ENCODE data around the gene CACTIN. TPM values are rescaled to one million over a fixed set of nuclear protein-coding genes. Genes with fewer than 3 reads are reported as not detected.

CACTIN gene
- total RNA-seq, 2 donors from 2014 or later: 16.9 to 20.0 TPM

DNA sequence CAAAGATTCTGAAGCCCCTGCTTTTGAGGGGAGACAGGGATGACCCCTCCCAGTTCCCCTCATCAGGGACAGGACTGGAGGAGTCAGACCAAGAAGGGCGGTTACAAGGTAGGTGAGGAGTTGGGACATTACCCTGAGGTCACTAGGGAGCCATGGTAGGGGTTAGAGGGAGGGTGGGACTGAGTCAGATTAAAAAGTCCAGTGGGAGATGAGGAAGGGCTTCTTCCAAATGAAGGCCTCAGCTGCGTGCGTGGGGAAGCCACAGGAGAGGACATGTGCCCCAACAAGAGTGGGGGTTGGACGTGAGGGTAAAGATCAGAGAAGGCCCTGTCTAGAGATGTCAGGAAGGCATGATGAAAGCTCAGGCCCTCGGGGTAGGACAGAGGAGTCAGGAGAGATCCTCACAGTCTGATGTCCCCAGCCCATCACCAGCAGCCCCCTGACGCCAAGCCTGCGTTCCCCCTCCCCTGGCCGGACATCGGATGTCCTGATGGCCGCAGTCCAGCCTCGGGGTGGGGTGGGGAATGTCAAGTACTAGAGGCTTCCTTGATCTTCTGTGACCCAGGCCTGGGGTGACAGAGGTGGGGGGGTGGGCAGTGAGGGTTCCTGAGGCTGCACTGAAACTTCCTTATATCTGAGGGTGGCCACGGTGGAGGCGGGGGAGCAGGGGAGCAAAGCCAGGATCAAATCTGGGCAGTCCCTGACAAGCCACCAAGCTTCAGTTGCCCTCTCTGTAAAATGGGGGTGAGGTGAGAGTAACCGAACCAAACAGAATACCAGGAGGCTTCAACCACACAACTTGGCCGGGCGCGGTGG, 62.7 kb downstream of the CACTIN start:
- DNase-seq (no peak), ATAC-seq (no peak)
- intact Hi-C loops (cut with DNase I, micrococcal nuclease): no loop called here

Other genes starting within 250 kb of the CACTIN start
- gene SMIM24, start 146.3 kb downstream of the CACTIN start, total RNA-seq: 10 to 100 TPM; 42.0 to 45.8 TPM
- gene SMIM44, start 143.3 kb downstream of the CACTIN start, total RNA-seq: 1 to 10 TPM; 6.0 to 6.1 TPM
- 10 to 100 TPM in 1 of 2 donors, 1 to 10 TPM in 1; 8.8 to 13.6 TPM for gene DOHH, start 126.1 kb downstream of the CACTIN start, total RNA-seq
- gene FZR1, start 120.5 kb downstream of the CACTIN start, total RNA-seq: 10 to 100 TPM; 39.7 to 47.2 TPM
- gene TEKTIP1, start 87.6 kb downstream of the CACTIN start, total RNA-seq: 1 to 10 TPM; 2.2 to 3.5 TPM
- 10 to 100 TPM; 31.0 to 41.1 TPM for gene MFSD12, start 69.2 kb downstream of the CACTIN start, total RNA-seq
- 10 to 100 TPM; 85.6 to 88.2 TPM for gene HMG20B, start 53.8 kb downstream of the CACTIN start, total RNA-seq
- under 1 TPM; 0.24 to 0.64 TPM for gene GIPC3, start 41.3 kb downstream of the CACTIN start, total RNA-seq
- 1 to 10 TPM in 1 of 2 donors, under 1 TPM in 1; 0.64 to 1.0 TPM for gene TBXA2R, start 19.9 kb downstream of the CACTIN start, total RNA-seq
- 10 to 100 TPM; 25.1 to 33.1 TPM for gene PIP5K1C, start 73.7 kb upstream of the CACTIN start, total RNA-seq
- 100 to 1,000 TPM; 297 to 343 TPM for gene TJP3, start 81.6 kb upstream of the CACTIN start, total RNA-seq
- gene APBA3, start 134.9 kb upstream of the CACTIN start, total RNA-seq: 10 to 100 TPM; 15.4 to 17.5 TPM
- gene MRPL54, start 135.9 kb upstream of the CACTIN start, total RNA-seq: 10 to 100 TPM; 64.6 to 67.7 TPM
- not detected for gene RAX2, start 145.4 kb upstream of the CACTIN start, total RNA-seq
- 1 to 10 TPM; 1.5 to 2.4 TPM for gene MATK, start 159.6 kb upstream of the CACTIN start, total RNA-seq
- gene ZFR2, start 242.2 kb upstream of the CACTIN start, total RNA-seq: not detected

All from left colon (tissue), 2 donors.